ENCODE data around the gene EPC2. TPM values are rescaled to one million over a fixed set of nuclear protein-coding genes. Genes with fewer than 3 reads are reported as not detected.

The EPC2 gene
- total and polyA plus RNA-seq, 2 of the 8 experiments (the other 6 are each of a cell fraction or from before 2014, with no cell fraction given), result 16.1 to 25.7 TPM

GRCh38 chr2:148640767-148641166 lies 3.8 kb upstream of the EPC2 start:
- peak overlapping the region; percentile 70; the same call in 1 of the 2 replicates for H2BK12ac ChIP-seq (ENCODE audit: low read depth, low read length)
- peaks cover 0 to 1% of the 10 kb centered on the region in 2 experiments for H4K20me1 ChIP-seq (replicated peaks in 1 of 2; ENCODE audit: control insufficient read depth in 1 of 2, insufficient read depth in 2 of 2, low read length in 2 of 2)
- H3K23ac ChIP-seq (ENCODE audit: insufficient read length), result no peak overlapping the region
- no peak overlapping the region for H3K9ac ChIP-seq (replicated peaks in 1 of 4; ENCODE audit: extremely low read depth in 1 of 4, low read depth in 3 of 4, low read length in 3 of 4)
- CTCF ChIA-PET (ENCODE audit: partially characterized antibody), result interaction anchor here (0.6 to 2.5 kb wide), 10 partner anchors 16 to 425 kb away, joined by 3 to 6 read pairs (median 4); no protein-coding TSS in a partner anchor
- H3K79me2 ChIP-seq (ENCODE audit: control insufficient read depth in 1 of 2, insufficient read depth in 2 of 2, low read length in 2 of 2), result peaks cover 0 to 5% of the 10 kb centered on the region in 2 experiments; a peak in 2 of 4 replicates
- H3K56ac ChIP-seq (replicated peaks; ENCODE audit: insufficient read length, low read depth, low read length), result no peak overlapping the region
- H3K4me3 ChIP-seq (ENCODE audit: extremely low read depth in 1 of 4, insufficient read depth in 2 of 4, low read depth in 3 of 4, low read length in 4 of 4), result no peak overlapping the region
- FAIRE-seq (no peak), DNase-seq (ENCODE audit: low read depth in 1 of 2, low spot score in 2 of 2) (no peak)
- H3K27me3 ChIP-seq (replicated peaks in 1 of 4; ENCODE audit: control insufficient read depth in 3 of 4, extremely low read depth in 1 of 4, insufficient read depth in 3 of 4, low read length in 3 of 4), result no peaks in the 10 kb centered on the region
- H2AK5ac ChIP-seq (ENCODE audit: low read depth, low read length), result no peak overlapping the region
- no peak overlapping the region for H3K4ac ChIP-seq (replicated peaks; ENCODE audit: insufficient read length, low read depth, low read length)
- H4K8ac ChIP-seq (ENCODE audit: extremely low read depth, insufficient read depth, low read length), result no peak overlapping the region
- no peak overlapping the region for H3K4me2 ChIP-seq (ENCODE audit: insufficient read depth in 1 of 2, low read depth in 2 of 2, low read length in 2 of 2)
- H2BK20ac ChIP-seq (ENCODE audit: low read length), result no peak overlapping the region
- TF ChIP-seq CTCF (IDR thresholded peaks at IDR 0.05; ENCODE audit: control extremely low read depth in 1 of 3, insufficient read depth in 1 of 3, low read depth in 1 of 3, low read length in 3 of 3), result peak in 2 of 3 experiments; percentile 16 to 21; a peak in 2 of 4 replicates
- no peak for TF ChIP-seq BRCA1 (IDR thresholded peaks at IDR 0.05; ENCODE audit: low read depth, low read length)
- TF ChIP-seq POU5F1 (IDR thresholded peaks at IDR 0.05; ENCODE audit: low read depth, low read length), result no peak
- no peak for TF ChIP-seq TCF12 (IDR thresholded peaks at IDR 0.05; ENCODE audit: low read depth, low read length)
- no peak for TF ChIP-seq NANOG (IDR thresholded peaks at IDR 0.05; ENCODE audit: insufficient read depth, low read depth, low read length, poor library complexity, severe bottlenecking)
- TF ChIP-seq RAD21 (IDR thresholded peaks at IDR 0.05 in 1 of 2, conservative IDR thresholded peaks at IDR 0.05 in 1 of 2; ENCODE audit: low read depth in 2 of 2, low read length in 2 of 2), result peak; percentile 56 to 59
- WGBS, 2 experiments (ENCODE audit: extremely low coverage in 1 of 2, insufficient coverage in 1 of 2, insufficient read length in 1 of 2, insufficient replicate concordance in 2 of 2, low coverage in 1 of 2, low lambda C conversion rate in 2 of 2, missing lambda C conversion rate in 1 of 2), result 71% methylated on average over 5 of the region's 5 CpGs; no CpG with 5 or more reads in 1 of the 2 experiments
- no peak overlapping the region for H4K91ac ChIP-seq (replicated peaks; ENCODE audit: insufficient read length, low read length)
- no peak overlapping the region for H2BK120ac ChIP-seq (replicated peaks; ENCODE audit: low read depth, low read length)
- H2BK15ac ChIP-seq (ENCODE audit: low read length), result no peak overlapping the region
- POLR2A ChIA-PET (ENCODE audit: partially characterized antibody), result no interaction called here
- H3K4me1 ChIP-seq (replicated peaks in 1 of 4; ENCODE audit: control insufficient read depth in 3 of 4, insufficient read depth in 4 of 4, low read length in 3 of 4), result peaks cover 0 to 9% (median 6%) of the 10 kb centered on the region in 4 experiments; a peak in 4 of 7 replicates
- H3K14ac ChIP-seq (ENCODE audit: insufficient read length), result no peak overlapping the region
- H2BK5ac ChIP-seq (ENCODE audit: low read depth, low read length), result no peak overlapping the region
- no peak overlapping the region for H3K27ac ChIP-seq (ENCODE audit: low read depth, low read length)
- no peak overlapping the region for H3K18ac ChIP-seq (ENCODE audit: extremely low read depth, low read length)
- no peak overlapping the region for H4K5ac ChIP-seq (ENCODE audit: insufficient read length, low read depth, low read length)
- H3K36me3 ChIP-seq (ENCODE audit: control insufficient read depth in 2 of 4, insufficient read depth in 4 of 4, low read length in 3 of 4), result no peaks in the 10 kb centered on the region
- peak overlapping the region; percentile 64; the same call in 1 of the 2 replicates for H2AFZ ChIP-seq (ENCODE audit: low read length)
- H3K9me3 ChIP-seq (ENCODE audit: insufficient read depth in 2 of 2, low read depth in 1 of 2, low read length in 1 of 2), result no peaks in the 10 kb centered on the region
- H3K23me2 ChIP-seq (ENCODE audit: low read depth, low read length), result peaks cover 7% of the 10 kb centered on the region; the same call in 1 of the 2 replicates
- no peaks in the 10 kb centered on the region for H3K79me1 ChIP-seq (ENCODE audit: low read depth, low read length)

Measured in H1 (cell line).